Neutrophil (primary cell): Measurements from ENCODE around the gene SYNRG.

ENCODE experiments used
- H3K27ac ChIP-seq: fragments of 200-600 bp; sonication (generic); 2 replicates; pipeline ENCODE4 v1.5.1; 2016; ENCODE audit warnings: mild to moderate bottlenecking, moderate library complexity
- H3K27me3 ChIP-seq: fragments of 200-600 bp; sonication (generic); 2 replicates; pipeline ENCODE4 v1.6.0; 2016; ENCODE audit warnings: mild to moderate bottlenecking
- H3K36me3 ChIP-seq: fragments of 200-600 bp; sonication (generic); 2 replicates; pipeline ENCODE4 v1.5.1; 2017
- H3K4me1 ChIP-seq, 2 experiments: fragments of 200-600 bp in 1 of 2; sonication (generic) in 1 of 2; 1 replicate in 1 of 2; 2 replicates in 1 of 2; pipeline versions ENCODE4 v1.5.1 to v1.6.1; 2013 to 2016; ENCODE audit warnings: low read depth in 1 of 2, low read length in 1 of 2, mild to moderate bottlenecking in 1 of 2, moderate library complexity in 1 of 2; ENCODE audit not compliant: control insufficient read depth in 1 of 2, insufficient read depth in 1 of 2
- H3K4me3 ChIP-seq, 2 experiments: fragments of 200-600 bp in 1 of 2; sonication (generic) in 1 of 2; 1 replicate in 1 of 2; 2 replicates in 1 of 2; pipeline ENCODE4 v1.5.1; 2013 to 2016; ENCODE audit warnings: low read depth in 1 of 2, low read length in 1 of 2, mild to moderate bottlenecking in 1 of 2, moderate library complexity in 1 of 2
- H3K9me3 ChIP-seq: fragments of 200-600 bp; sonication (generic); 2 replicates; pipeline ENCODE4 v1.5.1; 2016
- TF ChIP-seq, protein P1 (sequence below): fragments of 200-600 bp; sonication (generic); IDR thresholded peaks from 2 replicates; pipeline ENCODE4 v1.5.1; 2016; ENCODE audit warnings: antibody characterized with exemption

Gene SYNRG

DNA sequence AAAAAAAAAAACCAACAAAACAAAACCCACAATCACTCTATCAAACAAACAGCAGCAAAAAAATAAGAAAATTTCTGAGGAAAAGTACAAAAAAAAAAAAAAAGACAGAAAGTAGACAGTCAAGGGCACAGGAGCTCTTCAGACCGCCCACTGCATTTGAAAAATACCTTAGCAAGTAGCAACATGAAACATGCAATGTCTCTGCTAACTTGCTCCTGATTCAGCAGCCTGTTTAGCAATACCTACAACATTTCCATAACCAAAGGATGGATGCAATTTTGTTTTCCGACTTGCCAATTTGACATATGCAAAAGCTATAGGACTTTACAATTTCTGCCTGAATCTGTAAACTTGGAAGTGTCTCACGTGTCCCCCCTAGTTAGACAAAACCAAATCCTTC, 57.4 kb downstream of the SYNRG start:
- TF ChIP-seq, protein P1, sequence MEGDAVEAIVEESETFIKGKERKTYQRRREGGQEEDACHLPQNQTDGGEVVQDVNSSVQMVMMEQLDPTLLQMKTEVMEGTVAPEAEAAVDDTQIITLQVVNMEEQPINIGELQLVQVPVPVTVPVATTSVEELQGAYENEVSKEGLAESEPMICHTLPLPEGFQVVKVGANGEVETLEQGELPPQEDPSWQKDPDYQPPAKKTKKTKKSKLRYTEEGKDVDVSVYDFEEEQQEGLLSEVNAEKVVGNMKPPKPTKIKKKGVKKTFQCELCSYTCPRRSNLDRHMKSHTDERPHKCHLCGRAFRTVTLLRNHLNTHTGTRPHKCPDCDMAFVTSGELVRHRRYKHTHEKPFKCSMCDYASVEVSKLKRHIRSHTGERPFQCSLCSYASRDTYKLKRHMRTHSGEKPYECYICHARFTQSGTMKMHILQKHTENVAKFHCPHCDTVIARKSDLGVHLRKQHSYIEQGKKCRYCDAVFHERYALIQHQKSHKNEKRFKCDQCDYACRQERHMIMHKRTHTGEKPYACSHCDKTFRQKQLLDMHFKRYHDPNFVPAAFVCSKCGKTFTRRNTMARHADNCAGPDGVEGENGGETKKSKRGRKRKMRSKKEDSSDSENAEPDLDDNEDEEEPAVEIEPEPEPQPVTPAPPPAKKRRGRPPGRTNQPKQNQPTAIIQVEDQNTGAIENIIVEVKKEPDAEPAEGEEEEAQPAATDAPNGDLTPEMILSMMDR: no peak
- H3K27ac ChIP-seq: no peak overlapping the region
- H3K9me3 ChIP-seq: no peaks in the 10 kb centered on the region
- H3K4me3 ChIP-seq: no peak overlapping the region
- H3K27me3 ChIP-seq: no peaks in the 10 kb centered on the region
- no peaks in the 10 kb centered on the region for H3K4me1 ChIP-seq
- peaks cover 64% of the 10 kb centered on the region for H3K36me3 ChIP-seq

DNA sequence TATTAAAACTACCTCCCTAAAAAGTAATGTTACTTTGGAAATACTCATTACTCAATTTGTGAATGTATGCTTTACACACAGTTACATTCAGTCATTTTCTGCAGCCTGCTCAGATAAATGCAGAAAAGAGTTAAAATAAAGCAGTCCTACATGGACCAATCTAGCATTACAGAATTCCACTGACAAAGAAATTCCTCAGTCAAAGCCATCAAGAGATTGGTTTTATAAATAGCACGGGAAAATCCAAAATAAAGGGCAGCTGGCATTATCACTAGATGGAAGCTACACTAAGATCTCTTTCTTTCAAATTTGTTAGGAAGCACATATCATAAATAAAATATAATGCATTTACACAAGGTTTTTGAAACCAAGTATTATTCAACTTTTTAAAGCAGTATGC, 61.2 kb downstream of the SYNRG start:
- no peaks in the 10 kb centered on the region for H3K27me3 ChIP-seq
- TF ChIP-seq, protein P1: no peak
- no peaks in the 10 kb centered on the region for H3K9me3 ChIP-seq
- no peaks in the 10 kb centered on the region for H3K4me1 ChIP-seq
- H3K27ac ChIP-seq: no peak overlapping the region
- H3K4me3 ChIP-seq: no peak overlapping the region
- peaks cover 42% of the 10 kb centered on the region for H3K36me3 ChIP-seq

DNA sequence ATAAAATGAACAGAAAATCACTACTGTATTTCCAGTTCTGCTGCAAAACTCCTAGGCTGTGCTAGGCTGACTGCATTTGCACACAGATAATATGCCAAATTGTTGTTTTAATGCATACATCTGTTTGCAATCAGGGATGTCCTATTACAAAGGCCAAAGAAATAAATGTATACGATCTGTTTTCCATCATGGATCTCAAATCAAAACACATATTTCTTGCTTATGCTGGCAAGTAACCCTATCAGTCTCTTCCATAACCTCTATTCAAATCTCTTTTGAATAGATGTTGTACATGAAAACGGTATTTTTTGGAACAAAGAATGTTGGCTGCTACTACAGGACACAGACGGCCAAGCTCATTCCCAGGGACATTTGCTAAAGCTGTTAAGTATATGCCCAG, 62.9 kb downstream of the SYNRG start:
- H3K9me3 ChIP-seq: no peaks in the 10 kb centered on the region
- H3K4me1 ChIP-seq: no peaks in the 10 kb centered on the region
- TF ChIP-seq, protein P1: no peak
- peaks cover 45% of the 10 kb centered on the region for H3K36me3 ChIP-seq
- H3K27me3 ChIP-seq: no peaks in the 10 kb centered on the region
- H3K4me3 ChIP-seq: no peak overlapping the region
- H3K27ac ChIP-seq: no peak overlapping the region

DNA sequence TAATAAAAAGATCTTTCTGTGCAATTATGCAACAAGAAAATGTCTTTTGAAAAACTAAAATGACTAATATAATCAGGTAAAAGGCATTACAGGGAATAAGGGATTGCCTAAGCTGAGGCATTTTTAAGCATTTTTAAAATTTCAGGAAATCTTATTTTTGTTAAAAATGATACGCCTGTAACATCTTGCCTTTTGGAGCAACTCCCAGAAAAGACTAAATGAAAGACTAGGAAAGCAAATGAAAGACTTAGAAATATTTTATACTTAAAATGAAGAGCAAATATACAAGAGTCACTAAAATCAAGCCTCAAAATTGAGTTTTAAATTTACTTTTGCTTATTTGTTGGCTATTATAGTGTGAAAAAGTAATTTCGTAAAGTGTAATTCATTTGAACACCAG, 63.7 kb downstream of the SYNRG start:
- H3K27me3 ChIP-seq: no peaks in the 10 kb centered on the region
- no peak overlapping the region for H3K4me3 ChIP-seq
- TF ChIP-seq, protein P1: no peak
- no peak overlapping the region for H3K27ac ChIP-seq
- no peaks in the 10 kb centered on the region for H3K4me1 ChIP-seq
- H3K36me3 ChIP-seq: peaks cover 47% of the 10 kb centered on the region
- no peaks in the 10 kb centered on the region for H3K9me3 ChIP-seq

DNA sequence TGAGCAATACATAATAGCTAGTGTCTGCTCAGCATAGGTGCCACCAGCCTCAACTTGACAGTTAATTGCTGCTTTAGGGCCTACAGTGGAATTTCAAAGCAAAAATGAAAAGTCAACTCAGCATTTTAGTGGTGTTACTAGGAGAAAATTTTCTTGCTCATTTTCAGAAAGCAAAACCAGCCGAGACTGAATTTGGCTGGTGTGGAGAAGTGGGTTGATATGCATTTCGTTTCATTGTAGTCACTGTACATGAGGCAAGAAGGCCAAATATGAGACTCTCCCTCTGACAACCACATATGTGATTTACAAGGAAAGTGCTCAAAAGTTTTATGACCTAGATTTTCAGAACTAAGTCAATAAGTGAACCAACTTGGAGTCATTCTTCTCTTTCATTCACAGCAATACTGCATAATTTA, 65.6 kb downstream of the SYNRG start:
- TF ChIP-seq, protein P1: no peak
- Histone ChIP-seq H3K9me3 (no peaks in the 10 kb centered on the region), H3K27ac (no peak overlapping the region), H3K4me1 (no peaks in the 10 kb centered on the region), H3K36me3 (peaks cover 53% of the 10 kb centered on the region), H3K27me3 (no peaks in the 10 kb centered on the region), H3K4me3 (no peak overlapping the region)
